Measurements from ENCODE around the gene SDSL.

Gene SDSL

GRCh38 chr12:113422030-113422885, at the start of gene SDSL:
Gene SDSL, plus strand, starts transcription at chr12:113422380. Its CDS starts 5,603 bp downstream, at chr12:113427983.
- peak; percentile 79 for DNase-seq (ENCODE audit: low spot score)

- no peak for DNase-seq (ENCODE audit: low spot score)
These were observed 48.7 kb upstream of the SDSL start for GRCh38 chr12:113373440-113373839.

- no peak for DNase-seq (ENCODE audit: low spot score)
These were observed 48.2 kb upstream of the SDSL start for GRCh38 chr12:113373969-113374368.

GRCh38 chr12:113374823-113375428, 47.3 kb upstream of the SDSL start:
- no peak for DNase-seq (ENCODE audit: low spot score)

- no peak for DNase-seq (ENCODE audit: low spot score)
These were observed 43.9 kb upstream of the SDSL start for GRCh38 chr12:113378291-113378690.

GRCh38 chr12:113381220-113381619, 41.0 kb upstream of the SDSL start:
- DNase-seq (ENCODE audit: low spot score), result no peak

GRCh38 chr12:113382206-113382605, 40.0 kb upstream of the SDSL start:
- DNase-seq (ENCODE audit: low spot score), result no peak

GRCh38 chr12:113384778-113385177, 37.4 kb upstream of the SDSL start:
- DNase-seq (ENCODE audit: low spot score), result no peak

GRCh38 chr12:113385282-113385882, 36.8 kb upstream of the SDSL start:
- DNase-seq (ENCODE audit: low spot score), result no peak

GRCh38 chr12:113386866-113387566, 35.2 kb upstream of the SDSL start:
- no peak for DNase-seq (ENCODE audit: low spot score)

- no peak for DNase-seq (ENCODE audit: low spot score)
These were observed 34.5 kb upstream of the SDSL start for GRCh38 chr12:113387631-113388030.

GRCh38 chr12:113388351-113388750, 33.8 kb upstream of the SDSL start:
- no peak for DNase-seq (ENCODE audit: low spot score)

- no peak for DNase-seq (ENCODE audit: low spot score)
These were observed 31.8 kb upstream of the SDSL start for GRCh38 chr12:113390064-113391043.

- no peak for DNase-seq (ENCODE audit: low spot score)
These were observed 31.0 kb upstream of the SDSL start for GRCh38 chr12:113391145-113391544.

- no peak for DNase-seq (ENCODE audit: low spot score)
These were observed 30.4 kb upstream of the SDSL start for GRCh38 chr12:113391650-113392337.

GRCh38 chr12:113392520-113392919, 29.7 kb upstream of the SDSL start:
- no peak for DNase-seq (ENCODE audit: low spot score)

GRCh38 chr12:113392988-113393579, 29.1 kb upstream of the SDSL start:
- DNase-seq (ENCODE audit: low spot score), result no peak

- DNase-seq (ENCODE audit: low spot score), result no peak
These were observed 28.4 kb upstream of the SDSL start for GRCh38 chr12:113393749-113394148.

- DNase-seq (ENCODE audit: low spot score), result no peak
These were observed 27.1 kb upstream of the SDSL start for GRCh38 chr12:113395119-113395518.

- no peak for DNase-seq (ENCODE audit: low spot score)
These were observed 26.0 kb upstream of the SDSL start for GRCh38 chr12:113396200-113396599.

Measured in NAMALWA (cell line).